WERI-Rb-1 (cell line): Measurements from ENCODE around the gene PKNOX2.

Experiments
- DNase-seq: peaks from one replicate; pipeline ENCODE4 v3.0.0-alpha.2; 2020
- H3K27ac ChIP-seq: fragments of 250-450 bp; sonication (Bioruptor Pico); 2 replicates; pipeline ENCODE4 v1.5.1; 2020; ENCODE audit warnings: mild to moderate bottlenecking, moderate library complexity
- H3K27me3 ChIP-seq: fragments of 250-450 bp; sonication (Bioruptor Pico); 2 replicates; pipeline ENCODE4 v1.5.1; 2021; ENCODE audit warnings: mild to moderate bottlenecking, low read depth, moderate library complexity; ENCODE audit not compliant: insufficient read depth, severe bottlenecking
- H3K36me3 ChIP-seq: fragments of 250-450 bp; sonication (Bioruptor Pico); 2 replicates; pipeline ENCODE4 v1.5.1; 2020; ENCODE audit warnings: mild to moderate bottlenecking, moderate library complexity
- H3K4me3 ChIP-seq: 2 replicates; pipeline ENCODE4 v1.5.1; 2011; ENCODE audit warnings: low read depth, mild to moderate bottlenecking, control low read depth, low read length
- H3K9me3 ChIP-seq: fragments of 250-450 bp; sonication (Bioruptor Pico); 2 replicates; pipeline ENCODE4 v1.5.1; 2021; ENCODE audit warnings: mild to moderate bottlenecking, moderate library complexity; ENCODE audit not compliant: severe bottlenecking
- TF ChIP-seq, protein P1 (sequence below): IDR thresholded peaks from 2 replicates; pipeline ENCODE4 v1.5.1; 2011; ENCODE audit warnings: low read depth, mild to moderate bottlenecking, control low read depth, inconsistent platforms, low read length

The PKNOX2 gene

DNA sequence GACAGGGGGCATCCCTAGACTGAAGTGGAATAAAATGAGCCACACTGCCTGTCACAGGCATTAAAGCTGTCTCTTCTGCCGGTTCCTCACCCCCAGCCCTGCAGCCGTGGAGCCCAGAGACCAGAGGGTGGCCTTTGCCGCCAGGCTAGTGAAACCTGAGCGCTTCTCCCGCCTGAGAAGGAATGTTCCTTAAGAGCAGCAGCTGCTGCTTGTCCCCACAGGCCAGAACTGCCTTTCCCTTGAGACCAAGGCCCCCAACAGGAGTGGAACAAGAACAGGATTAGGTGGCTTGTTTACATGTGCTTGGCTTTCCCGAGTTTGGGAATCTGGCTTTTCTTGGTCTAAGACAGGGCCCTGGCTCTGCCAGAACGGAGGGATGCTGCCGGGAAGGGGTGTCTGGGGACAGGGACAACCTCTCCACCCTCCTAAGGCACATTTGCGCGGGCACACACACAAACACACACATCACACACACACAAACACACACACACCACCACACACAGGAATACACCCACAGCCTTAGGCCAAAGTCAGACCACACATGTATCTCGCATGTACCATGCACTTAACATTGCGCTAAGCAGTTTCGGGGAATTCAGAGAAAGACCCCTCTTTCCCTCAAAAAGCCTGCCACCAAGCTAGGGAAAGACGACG is 239.7 kb downstream of the PKNOX2 start:
- Histone ChIP-seq H3K36me3 (no peaks in the 10 kb centered on the region), H3K4me3 (no peak overlapping the region), H3K27ac (no peak overlapping the region; the same call in 1 of the 2 replicates), H3K9me3 (no peaks in the 10 kb centered on the region), H3K27me3 (no peaks in the 10 kb centered on the region)
- TF ChIP-seq, protein P1, sequence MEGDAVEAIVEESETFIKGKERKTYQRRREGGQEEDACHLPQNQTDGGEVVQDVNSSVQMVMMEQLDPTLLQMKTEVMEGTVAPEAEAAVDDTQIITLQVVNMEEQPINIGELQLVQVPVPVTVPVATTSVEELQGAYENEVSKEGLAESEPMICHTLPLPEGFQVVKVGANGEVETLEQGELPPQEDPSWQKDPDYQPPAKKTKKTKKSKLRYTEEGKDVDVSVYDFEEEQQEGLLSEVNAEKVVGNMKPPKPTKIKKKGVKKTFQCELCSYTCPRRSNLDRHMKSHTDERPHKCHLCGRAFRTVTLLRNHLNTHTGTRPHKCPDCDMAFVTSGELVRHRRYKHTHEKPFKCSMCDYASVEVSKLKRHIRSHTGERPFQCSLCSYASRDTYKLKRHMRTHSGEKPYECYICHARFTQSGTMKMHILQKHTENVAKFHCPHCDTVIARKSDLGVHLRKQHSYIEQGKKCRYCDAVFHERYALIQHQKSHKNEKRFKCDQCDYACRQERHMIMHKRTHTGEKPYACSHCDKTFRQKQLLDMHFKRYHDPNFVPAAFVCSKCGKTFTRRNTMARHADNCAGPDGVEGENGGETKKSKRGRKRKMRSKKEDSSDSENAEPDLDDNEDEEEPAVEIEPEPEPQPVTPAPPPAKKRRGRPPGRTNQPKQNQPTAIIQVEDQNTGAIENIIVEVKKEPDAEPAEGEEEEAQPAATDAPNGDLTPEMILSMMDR, result no peak
- peak; percentile 58 for DNase-seq

DNA sequence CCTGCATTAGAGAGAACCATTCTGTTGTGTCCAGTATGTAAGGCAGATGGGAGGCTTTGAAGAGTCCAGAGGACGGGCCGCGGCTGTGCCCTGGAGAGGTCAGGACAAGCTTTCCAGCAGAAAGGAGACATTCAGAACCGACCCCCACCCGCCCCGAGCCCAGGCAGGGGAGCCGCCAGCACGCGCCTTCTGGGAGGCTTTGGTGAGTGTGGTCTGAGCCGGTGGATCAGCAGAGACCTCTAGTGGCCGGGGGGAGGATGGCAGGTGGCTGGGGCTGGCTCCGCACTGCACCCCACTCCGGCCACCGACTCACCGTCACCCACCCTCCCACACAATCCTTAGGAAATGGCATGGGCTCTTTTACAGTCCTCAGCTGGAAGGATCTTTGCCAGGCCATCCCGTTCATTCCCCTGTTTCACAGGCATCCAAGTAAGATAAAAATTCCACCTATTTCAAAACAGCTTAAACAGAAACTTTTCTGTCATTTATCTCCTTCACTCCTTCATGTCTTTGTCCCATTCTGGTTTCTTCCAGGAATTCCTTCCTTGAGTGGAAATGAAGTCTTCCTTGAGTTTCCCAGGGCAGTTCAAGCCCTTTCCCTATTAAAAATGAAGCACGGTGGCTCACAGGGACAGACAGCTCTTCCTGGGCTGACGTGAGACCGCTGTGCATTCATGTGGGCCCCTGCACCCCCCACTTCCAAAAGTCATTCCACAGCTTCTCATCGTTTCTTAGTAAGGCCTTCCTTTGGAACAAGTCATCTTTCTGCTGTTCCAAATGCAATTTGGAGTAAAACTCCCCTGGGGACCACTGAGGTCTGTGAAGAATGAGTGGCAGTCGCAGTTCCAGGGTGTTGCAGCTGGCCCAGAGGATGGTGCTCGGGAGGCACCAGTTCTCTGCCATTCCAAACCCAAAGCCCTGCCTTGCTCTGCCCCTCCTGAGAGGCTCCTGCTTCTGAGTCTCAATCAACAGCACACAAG is 240.6 kb downstream of the PKNOX2 start:
- H3K4me3 ChIP-seq, result no peak overlapping the region
- DNase-seq, result peak; percentile 76
- H3K27ac ChIP-seq, result no peak overlapping the region; the same call in 1 of the 2 replicates
- H3K27me3 ChIP-seq, result no peaks in the 10 kb centered on the region
- TF ChIP-seq, protein P1, result peak; percentile 97
- no peaks in the 10 kb centered on the region for H3K36me3 ChIP-seq
- H3K9me3 ChIP-seq, result no peaks in the 10 kb centered on the region

DNA sequence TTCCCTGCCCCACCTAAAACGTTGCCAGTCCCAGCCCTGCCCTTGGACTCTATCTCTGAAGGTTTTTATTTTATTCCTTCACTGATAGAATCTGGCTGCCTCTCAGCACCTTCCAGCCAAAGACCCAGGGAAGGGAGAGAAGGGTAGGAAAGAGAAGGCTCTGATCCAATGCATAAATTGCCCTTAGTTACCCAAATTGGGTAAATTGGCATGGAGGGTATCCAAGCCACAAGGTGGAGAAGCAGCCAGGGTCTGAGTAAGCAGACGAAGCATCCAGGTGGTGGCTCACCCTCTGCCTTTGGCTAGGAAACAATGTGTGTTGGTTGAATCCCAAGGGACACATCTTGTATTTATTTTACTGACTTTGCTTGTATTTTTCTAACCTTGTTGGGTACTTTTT is 242.5 kb downstream of the PKNOX2 start:
- no peaks in the 10 kb centered on the region for H3K27me3 ChIP-seq
- no peak overlapping the region for H3K4me3 ChIP-seq
- H3K9me3 ChIP-seq, result no peaks in the 10 kb centered on the region
- no peaks in the 10 kb centered on the region for H3K36me3 ChIP-seq
- no peak overlapping the region for H3K27ac ChIP-seq
- no peak for DNase-seq
- TF ChIP-seq, protein P1, result no peak

DNA sequence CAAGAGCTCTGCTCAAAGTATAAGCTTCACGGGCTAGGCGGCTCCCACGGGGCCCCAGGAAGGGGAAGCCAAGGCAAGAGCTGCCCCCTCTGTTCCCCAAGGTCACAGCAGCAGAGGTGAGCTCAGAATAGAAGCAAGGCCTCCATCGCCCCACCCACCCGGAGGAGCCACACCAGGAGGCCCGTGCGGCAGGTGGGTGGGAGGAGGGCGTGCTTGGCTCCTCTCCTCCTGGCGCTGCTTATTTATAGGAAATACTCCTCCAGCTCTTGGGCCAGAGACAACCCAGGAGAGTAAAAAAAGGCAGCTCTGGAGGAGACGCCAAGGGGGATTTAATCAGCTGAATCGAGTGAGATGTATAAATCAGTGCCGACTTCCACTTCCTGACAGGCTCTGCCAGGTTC is 243.8 kb downstream of the PKNOX2 start:
- H3K9me3 ChIP-seq, result no peaks in the 10 kb centered on the region
- TF ChIP-seq, protein P1, result no peak
- no peak for DNase-seq
- H3K4me3 ChIP-seq, result no peak overlapping the region
- H3K27me3 ChIP-seq, result no peaks in the 10 kb centered on the region
- no peaks in the 10 kb centered on the region for H3K36me3 ChIP-seq
- no peak overlapping the region for H3K27ac ChIP-seq

DNA sequence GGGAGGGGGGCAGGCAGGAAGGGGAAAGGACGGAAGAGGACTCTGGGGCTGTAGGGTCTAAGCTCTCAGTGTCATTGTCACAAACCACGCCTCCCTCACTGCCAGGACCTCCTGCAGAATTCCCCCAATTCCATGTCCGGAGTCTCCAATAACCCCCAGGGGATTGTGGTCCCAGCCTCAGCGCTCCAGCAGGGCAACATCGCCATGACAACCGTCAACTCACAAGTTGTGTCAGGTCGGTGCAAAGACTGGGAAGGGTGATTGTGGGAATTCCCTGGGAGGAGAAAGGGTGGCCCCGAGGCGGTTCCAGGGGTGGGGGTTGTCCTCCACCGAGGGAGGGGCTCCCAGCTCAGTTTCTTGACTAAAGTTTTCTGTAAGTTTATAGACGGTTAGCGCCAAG is 245.5 kb downstream of the PKNOX2 start:
- TF ChIP-seq, protein P1, result no peak
- Histone ChIP-seq H3K27ac (no peak overlapping the region), H3K27me3 (no peaks in the 10 kb centered on the region), H3K4me3 (no peak overlapping the region), H3K36me3 (no peaks in the 10 kb centered on the region), H3K9me3 (no peaks in the 10 kb centered on the region)
- DNase-seq, result no peak
